ENCODE measurements around the gene FGF12.

The FGF12 gene

GRCh38 chr3:192170659-192171058 lies 556.7 kb downstream of the FGF12 start:
- no peak for DNase-seq

GRCh38 chr3:192170031-192170430 lies 557.3 kb downstream of the FGF12 start:
- DNase-seq = no peak

- DNase-seq = no peak
Measured at GRCh38 chr3:192169332-192169915, 557.9 kb downstream of the FGF12 start.

GRCh38 chr3:192168202-192168601 lies 559.1 kb downstream of the FGF12 start:
- no peak for DNase-seq

GRCh38 chr3:192165552-192165951 lies 561.8 kb downstream of the FGF12 start:
- DNase-seq = no peak

GRCh38 chr3:192161661-192162060 lies 565.7 kb downstream of the FGF12 start:
- no peak for DNase-seq

GRCh38 chr3:192156382-192156781 lies 571.0 kb downstream of the FGF12 start:
- no peak for DNase-seq

GRCh38 chr3:192155194-192155593 lies 572.1 kb downstream of the FGF12 start:
- no peak for DNase-seq

- DNase-seq = no peak
Measured at GRCh38 chr3:192133271-192133670, 594.1 kb downstream of the FGF12 start.

GRCh38 chr3:192130534-192131132 lies 596.7 kb downstream of the FGF12 start:
- DNase-seq = peak; percentile 39

GRCh38 chr3:192129586-192129985 lies 597.8 kb downstream of the FGF12 start:
- DNase-seq = no peak

GRCh38 chr3:192128922-192129321 lies 598.4 kb downstream of the FGF12 start:
- DNase-seq = peak; percentile 57

GRCh38 chr3:192128060-192128459 lies 599.3 kb downstream of the FGF12 start:
- no peak for DNase-seq

- DNase-seq = no peak
Measured at GRCh38 chr3:192122832-192123594, 604.3 kb downstream of the FGF12 start.

GRCh38 chr3:192121923-192122322 lies 605.4 kb downstream of the FGF12 start:
- no peak for DNase-seq

- DNase-seq = no peak
Measured at GRCh38 chr3:192108820-192109219, 618.5 kb downstream of the FGF12 start.

GRCh38 chr3:192106543-192106942 lies 620.8 kb downstream of the FGF12 start:
- DNase-seq = no peak

- DNase-seq = no peak
Measured at GRCh38 chr3:192092388-192093005, 634.8 kb downstream of the FGF12 start.

- no peak for DNase-seq
Measured at GRCh38 chr3:192091831-192092230, 635.5 kb downstream of the FGF12 start.

- no peak for DNase-seq
Measured at GRCh38 chr3:192090586-192090985, 636.8 kb downstream of the FGF12 start.

Measured in NCI-H1092 treated with DMSO at 0.1 percent for 48 hours (cell line).